AG04449 (cell line): ENCODE measurements around the gene TOE1.

ENCODE experiments used
- CTCF ChIA-PET: fragments of 350-600 bp; formaldehyde crosslinking; extraction: SDS; loops from one replicate; lab custom pipeline; 2021; ENCODE audit warnings: antibody characterized with exemption; lab: Yijun Ruan, JAX
- POLR2A ChIA-PET: fragments of 400-600, 350-600 bp; formaldehyde crosslinking; extraction: SDS; loops from one replicate; lab custom pipeline; 2020; ENCODE audit warnings: antibody characterized with exemption, inconsistent platforms; lab: Yijun Ruan, JAX
- DNase-seq: peaks from one replicate; pipeline ENCODE4 v3.0.0-alpha.2; 2010; ENCODE audit warnings: low read depth, low spot score
- H3K4me3 ChIP-seq: 2 replicates; pipeline ENCODE4 v1.5.1; 2011; ENCODE audit warnings: low read depth, mild to moderate bottlenecking, control low read depth, low read length
- TF ChIP-seq, protein P1 (sequence below): IDR thresholded peaks from one replicate; pipeline ENCODE4 v1.5.1; 2011; ENCODE audit warnings: mild to moderate bottlenecking, moderate library complexity, low read length, control low read depth, inconsistent platforms; ENCODE audit not compliant: insufficient read depth; ENCODE audit errors: missing control alignments

Gene TOE1

GRCh38 chr1:45373573-45373972, 33.6 kb downstream of the TOE1 start:
- DNase-seq: no peak
- no peak overlapping the region for H3K4me3 ChIP-seq
- CTCF ChIA-PET: interaction anchor here (1.0 to 6.3 kb wide), 5 partner anchors 9 to 359 kb away, joined by 3 to 36 read pairs (median 5); no protein-coding TSS in a partner anchor
- TF ChIP-seq, protein P1, sequence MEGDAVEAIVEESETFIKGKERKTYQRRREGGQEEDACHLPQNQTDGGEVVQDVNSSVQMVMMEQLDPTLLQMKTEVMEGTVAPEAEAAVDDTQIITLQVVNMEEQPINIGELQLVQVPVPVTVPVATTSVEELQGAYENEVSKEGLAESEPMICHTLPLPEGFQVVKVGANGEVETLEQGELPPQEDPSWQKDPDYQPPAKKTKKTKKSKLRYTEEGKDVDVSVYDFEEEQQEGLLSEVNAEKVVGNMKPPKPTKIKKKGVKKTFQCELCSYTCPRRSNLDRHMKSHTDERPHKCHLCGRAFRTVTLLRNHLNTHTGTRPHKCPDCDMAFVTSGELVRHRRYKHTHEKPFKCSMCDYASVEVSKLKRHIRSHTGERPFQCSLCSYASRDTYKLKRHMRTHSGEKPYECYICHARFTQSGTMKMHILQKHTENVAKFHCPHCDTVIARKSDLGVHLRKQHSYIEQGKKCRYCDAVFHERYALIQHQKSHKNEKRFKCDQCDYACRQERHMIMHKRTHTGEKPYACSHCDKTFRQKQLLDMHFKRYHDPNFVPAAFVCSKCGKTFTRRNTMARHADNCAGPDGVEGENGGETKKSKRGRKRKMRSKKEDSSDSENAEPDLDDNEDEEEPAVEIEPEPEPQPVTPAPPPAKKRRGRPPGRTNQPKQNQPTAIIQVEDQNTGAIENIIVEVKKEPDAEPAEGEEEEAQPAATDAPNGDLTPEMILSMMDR: no peak
- POLR2A ChIA-PET: no interaction called here

- TF ChIP-seq, protein P1: no peak
- CTCF ChIA-PET: interaction anchor here (6.3 kb wide), 1 partner anchor 14 kb away, joined by 36 read pairs; no protein-coding TSS in a partner anchor
- POLR2A ChIA-PET: no interaction called here
- H3K4me3 ChIP-seq: no peak overlapping the region
- DNase-seq: no peak
Measured at GRCh38 chr1:45375104-45376090, 35.4 kb downstream of the TOE1 start.

DNA sequence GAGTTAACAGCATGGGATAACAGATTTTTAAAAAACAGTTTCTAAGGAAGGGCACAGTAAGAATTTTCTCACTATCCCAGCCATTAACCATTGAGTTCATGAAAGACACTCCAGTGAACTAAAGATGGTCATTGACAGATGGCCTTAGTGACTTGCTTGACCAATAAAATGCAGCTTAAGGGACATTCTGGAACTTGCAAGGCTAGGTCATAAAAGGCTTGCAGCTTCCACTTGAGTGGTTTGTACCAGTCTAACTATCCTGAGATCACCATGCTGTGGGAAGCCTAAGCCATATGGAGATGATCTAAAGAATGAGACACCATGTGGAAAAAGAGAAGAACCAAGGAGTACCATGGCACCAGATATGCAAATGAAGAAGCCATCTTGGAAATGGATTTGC, 38.2 kb downstream of the TOE1 start:
- ChIA-PET CTCF (interaction anchor here (0.8 to 1.5 kb wide), 3 partner anchors 9 to 18 kb away, joined by 3 to 4 read pairs (median 4); no protein-coding TSS in a partner anchor), POLR2A (no interaction called here)
- TF ChIP-seq, protein P1: no peak
- H3K4me3 ChIP-seq: no peak overlapping the region
- DNase-seq: no peak

- CTCF ChIA-PET: interaction anchor here (0.6 to 0.8 kb wide), 2 partner anchors 14 to 114 kb away, joined by 3 read pairs; no protein-coding TSS in a partner anchor
- H3K4me3 ChIP-seq: no peak overlapping the region
- POLR2A ChIA-PET: no interaction called here
- no peak for DNase-seq
- TF ChIP-seq, protein P1: no peak
Measured at GRCh38 chr1:45379524-45379923, 39.6 kb downstream of the TOE1 start.

DNA sequence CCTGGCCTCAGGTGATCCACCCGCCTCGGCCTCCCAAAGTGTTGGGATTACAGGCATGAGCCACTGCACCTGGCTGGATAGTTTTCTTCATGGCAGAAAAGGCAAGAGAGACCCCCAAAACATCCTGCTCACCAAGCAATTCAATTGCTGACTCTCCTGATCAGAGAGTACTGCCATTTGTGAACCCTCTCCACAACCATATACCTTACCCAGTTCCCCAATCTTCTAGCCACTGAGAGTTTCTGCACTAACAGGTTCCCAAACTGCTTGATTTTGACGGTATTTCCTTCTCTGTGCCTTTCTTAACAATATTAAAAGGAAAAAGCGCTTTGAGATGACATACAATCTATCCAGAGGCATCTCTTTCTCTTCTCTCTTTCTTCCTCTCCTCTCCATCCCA, 40.2 kb downstream of the TOE1 start:
- ChIA-PET CTCF (interaction anchor here (0.6 to 0.8 kb wide), 2 partner anchors 13 to 113 kb away, joined by 3 read pairs; no protein-coding TSS in a partner anchor), POLR2A (no interaction called here)
- TF ChIP-seq, protein P1: no peak
- no peak for DNase-seq
- no peak overlapping the region for H3K4me3 ChIP-seq

DNA sequence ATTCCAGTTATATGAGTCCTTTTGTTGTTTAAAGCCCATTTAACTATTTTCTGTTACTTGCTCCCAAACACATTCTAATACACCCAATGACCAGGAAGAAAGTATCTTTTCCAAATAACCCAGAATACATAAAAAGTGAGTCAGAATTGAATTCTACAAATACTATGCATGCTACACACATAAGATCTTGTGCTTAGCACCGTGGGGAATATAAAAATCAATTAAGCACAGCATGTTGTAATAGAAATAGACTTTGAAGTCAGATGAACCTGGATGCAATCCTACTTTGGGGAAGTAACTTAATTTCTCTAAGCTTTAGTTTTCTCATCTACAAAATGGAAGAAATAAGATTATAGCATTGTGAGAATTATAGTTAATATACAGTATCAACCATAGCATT, 40.8 kb downstream of the TOE1 start:
- DNase-seq: no peak
- TF ChIP-seq, protein P1: no peak
- POLR2A ChIA-PET: no interaction called here
- CTCF ChIA-PET: interaction anchor here (1.0 kb wide), 1 partner anchor 21 kb away, joined by 3 read pairs; no protein-coding TSS in a partner anchor
- no peak overlapping the region for H3K4me3 ChIP-seq
